ENCODE data around the gene SLC4A2. TPM values are rescaled to one million over a fixed set of nuclear protein-coding genes. Genes with fewer than 3 reads are reported as not detected.

The SLC4A2 gene
- total RNA-seq, 2 donors from 2014 or later, result 76.7 to 169 TPM

DNA sequence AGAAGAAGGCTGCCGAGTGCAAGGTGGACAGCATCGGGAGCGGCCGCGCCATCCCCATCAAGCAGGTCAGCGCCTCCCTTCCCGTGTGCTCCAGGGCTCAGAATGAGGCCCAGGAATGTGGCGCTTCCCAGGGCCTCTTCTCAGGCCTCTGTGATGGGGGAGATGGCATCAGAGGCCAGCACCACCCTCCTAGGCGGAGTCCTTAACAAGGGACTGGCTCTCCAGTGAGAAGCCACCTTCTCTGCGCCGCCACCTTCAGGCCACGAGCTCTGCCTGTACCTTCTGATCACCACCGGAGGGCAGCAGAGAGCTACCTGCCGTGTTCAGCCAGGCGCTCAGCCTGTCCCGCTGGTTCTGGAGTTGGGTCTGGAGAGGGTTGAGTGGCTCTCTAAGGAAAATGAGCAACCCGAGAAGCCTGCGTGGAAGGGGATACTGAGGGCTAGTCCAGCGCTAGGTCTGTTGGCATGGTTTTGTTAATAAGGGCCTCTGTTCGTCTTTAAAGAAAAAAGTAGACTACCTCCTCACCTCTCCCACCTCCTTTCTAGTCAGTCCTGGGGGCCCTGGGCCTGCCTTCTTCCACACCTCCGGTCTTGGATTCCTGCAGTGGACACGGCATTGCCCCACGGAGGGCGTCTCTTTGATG, 64.6 kb downstream of the SLC4A2 start:
- TF ChIP-seq, protein P1, sequence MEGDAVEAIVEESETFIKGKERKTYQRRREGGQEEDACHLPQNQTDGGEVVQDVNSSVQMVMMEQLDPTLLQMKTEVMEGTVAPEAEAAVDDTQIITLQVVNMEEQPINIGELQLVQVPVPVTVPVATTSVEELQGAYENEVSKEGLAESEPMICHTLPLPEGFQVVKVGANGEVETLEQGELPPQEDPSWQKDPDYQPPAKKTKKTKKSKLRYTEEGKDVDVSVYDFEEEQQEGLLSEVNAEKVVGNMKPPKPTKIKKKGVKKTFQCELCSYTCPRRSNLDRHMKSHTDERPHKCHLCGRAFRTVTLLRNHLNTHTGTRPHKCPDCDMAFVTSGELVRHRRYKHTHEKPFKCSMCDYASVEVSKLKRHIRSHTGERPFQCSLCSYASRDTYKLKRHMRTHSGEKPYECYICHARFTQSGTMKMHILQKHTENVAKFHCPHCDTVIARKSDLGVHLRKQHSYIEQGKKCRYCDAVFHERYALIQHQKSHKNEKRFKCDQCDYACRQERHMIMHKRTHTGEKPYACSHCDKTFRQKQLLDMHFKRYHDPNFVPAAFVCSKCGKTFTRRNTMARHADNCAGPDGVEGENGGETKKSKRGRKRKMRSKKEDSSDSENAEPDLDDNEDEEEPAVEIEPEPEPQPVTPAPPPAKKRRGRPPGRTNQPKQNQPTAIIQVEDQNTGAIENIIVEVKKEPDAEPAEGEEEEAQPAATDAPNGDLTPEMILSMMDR (IDR thresholded peaks at IDR 0.05), result peak; percentile 91
- Histone ChIP-seq H3K4me3 (no peak overlapping the region), H3K9me3 (no peaks in the 10 kb centered on the region), H3K27me3 (no peaks in the 10 kb centered on the region), H3K9ac (ENCODE audit: low read depth in 2 of 2, low read length in 2 of 2) (no peak overlapping the region), H3K36me3 (no peaks in the 10 kb centered on the region), H3K27ac (no peak overlapping the region), H3K4me1 (peaks cover 4% of the 10 kb centered on the region)
- intact Hi-C loops (cut with DNase I), result loop anchor here (1.0 to 10.0 kb wide), 3 partner anchors 48 to 178 kb away; partner anchors contain the start of gene SMARCD3
- peak; percentile 90 for DNase-seq

DNA sequence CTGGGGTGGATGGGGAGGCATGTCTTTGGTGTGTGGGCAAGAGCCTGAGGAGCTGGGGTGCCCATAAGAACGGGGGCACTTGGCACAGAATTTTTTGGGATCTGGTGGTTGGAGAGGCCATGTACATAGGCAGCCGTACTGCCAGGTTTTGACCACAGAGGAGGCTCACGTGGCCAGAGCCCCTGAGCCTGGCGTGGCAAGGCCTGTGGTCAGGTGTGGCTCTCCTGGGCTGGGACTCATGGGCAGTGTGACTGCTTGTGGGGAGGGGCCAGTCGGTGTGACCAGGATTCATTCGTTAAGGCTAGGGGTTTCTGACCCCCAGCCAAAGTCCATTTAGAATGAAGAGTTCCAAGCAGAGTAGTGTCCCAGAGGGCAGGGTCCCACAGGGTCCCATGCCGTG, 65.1 kb downstream of the SLC4A2 start:
- Histone ChIP-seq H3K27me3 (no peaks in the 10 kb centered on the region), H3K27ac (no peak overlapping the region), H3K9me3 (no peaks in the 10 kb centered on the region), H3K36me3 (no peaks in the 10 kb centered on the region), H3K9ac (ENCODE audit: low read depth in 2 of 2, low read length in 2 of 2) (no peak overlapping the region), H3K4me3 (no peak overlapping the region), H3K4me1 (peaks cover 4% of the 10 kb centered on the region)
- TF ChIP-seq, protein P1 (IDR thresholded peaks at IDR 0.05), result no peak
- intact Hi-C loops (cut with DNase I), result loop anchor here (1.0 to 10.0 kb wide), 3 partner anchors 48 to 178 kb away; partner anchors contain the start of gene SMARCD3
- no peak for DNase-seq

DNA sequence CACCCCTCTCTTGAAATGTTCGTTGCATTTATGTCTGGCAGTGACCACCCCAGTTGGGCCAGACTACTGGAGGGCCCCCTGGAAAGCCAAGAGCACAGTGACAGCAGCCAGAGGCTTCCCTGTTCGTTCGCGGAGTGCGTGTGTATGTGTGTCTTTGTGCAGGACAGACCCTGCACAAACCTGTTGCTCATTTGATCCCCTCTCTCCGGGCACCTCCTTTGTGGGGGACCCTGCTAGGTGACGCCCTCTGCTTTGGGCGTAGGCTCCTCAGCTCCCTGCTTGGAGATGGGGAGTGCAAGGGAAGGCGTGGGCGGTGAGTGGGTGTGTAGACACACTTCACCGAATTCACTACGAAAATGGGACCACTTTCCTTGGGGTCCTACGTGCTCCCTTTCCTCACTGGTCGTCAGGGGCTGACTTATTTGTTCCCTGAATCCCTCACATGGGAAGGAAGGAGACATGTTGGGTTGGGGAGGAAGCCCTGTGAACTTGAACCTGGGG, 65.6 kb downstream of the SLC4A2 start:
- Histone ChIP-seq H3K9me3 (no peaks in the 10 kb centered on the region), H3K4me1 (peaks cover 4% of the 10 kb centered on the region), H3K36me3 (no peaks in the 10 kb centered on the region), H3K4me3 (peak overlapping the region; percentile 37), H3K27ac (peak overlapping the region; percentile 82), H3K9ac (ENCODE audit: low read depth in 2 of 2, low read length in 2 of 2) (peak overlapping the region in 1 of 2 donors; percentile 46), H3K27me3 (no peaks in the 10 kb centered on the region)
- DNase-seq, result no peak
- intact Hi-C loops (cut with DNase I), result loop anchor here (1.0 to 10.0 kb wide), 3 partner anchors 47 to 177 kb away; partner anchors contain the start of gene SMARCD3
- TF ChIP-seq, protein P1 (IDR thresholded peaks at IDR 0.05), result no peak

DNA sequence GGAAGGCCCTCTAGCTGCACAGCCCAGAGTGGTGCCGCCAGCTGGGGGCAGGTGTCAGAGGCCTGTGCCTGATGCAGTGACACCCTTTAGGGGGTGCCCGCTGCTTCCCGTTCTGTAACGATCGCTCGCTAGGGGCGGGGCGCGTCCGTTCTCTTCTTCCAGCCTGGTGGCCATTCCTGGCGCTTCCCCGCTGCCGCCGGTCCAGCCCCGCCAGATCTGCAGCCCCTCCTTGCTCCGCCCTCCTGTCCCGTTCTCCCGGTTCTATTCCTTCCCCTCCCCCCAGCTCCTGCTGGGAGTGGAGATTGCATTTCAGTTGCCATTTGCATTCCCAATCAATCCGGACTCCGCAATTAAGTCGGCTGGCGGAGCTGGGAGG, 66.1 kb downstream of the SLC4A2 start:
- H3K27me3 ChIP-seq, result no peaks in the 10 kb centered on the region

DNA sequence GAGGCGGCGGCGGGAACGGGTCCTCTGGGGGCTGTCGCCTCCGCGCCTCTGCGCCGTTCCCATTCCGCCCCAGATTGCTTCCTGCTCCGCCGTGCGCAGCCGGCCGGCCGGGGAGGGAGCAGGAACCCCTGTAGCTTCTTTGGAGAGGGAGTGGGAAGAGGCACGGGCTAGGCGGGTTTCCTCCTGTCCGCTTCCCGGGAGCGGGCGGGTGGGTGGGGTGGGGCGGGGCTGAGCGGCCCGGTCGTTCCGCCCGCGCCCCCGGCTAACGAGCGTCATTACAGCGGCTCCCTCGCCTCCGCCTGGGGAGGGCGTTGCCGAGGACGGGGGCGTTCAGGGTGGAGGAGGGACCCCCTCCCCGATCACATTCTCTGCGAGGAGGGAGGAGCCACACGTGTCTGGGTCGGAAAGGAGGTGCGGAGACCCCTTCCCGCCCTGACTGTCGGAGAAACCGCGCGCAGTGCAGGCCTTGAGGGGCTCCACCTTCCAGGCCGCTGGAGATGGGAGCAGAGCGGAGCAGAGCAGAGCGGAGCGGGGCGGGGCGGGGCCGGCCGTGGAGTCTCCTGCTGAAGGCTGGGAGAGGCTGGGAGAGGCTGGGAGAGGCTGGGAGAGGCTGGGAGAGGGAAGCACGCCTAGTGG, 66.6 kb downstream of the SLC4A2 start:
- Histone ChIP-seq H3K4me3 (peak overlapping the region; percentile 37), H3K4me1 (peaks cover 4% of the 10 kb centered on the region)
- intact Hi-C loops (cut with DNase I), result loop anchor here (10.0 kb wide), 1 partner anchor 119 kb away; the partner anchor contains the start of gene SMARCD3

More for the DNA sequence above, 66.1 kb downstream of the SLC4A2 start:
- intact Hi-C loops (cut with DNase I), result loop anchor here (10.0 kb wide), 1 partner anchor 119 kb away; the partner anchor contains the start of gene SMARCD3
- Histone ChIP-seq H3K9me3 (no peaks in the 10 kb centered on the region), H3K4me1 (peaks cover 4% of the 10 kb centered on the region), H3K36me3 (no peaks in the 10 kb centered on the region), H3K27ac (peak overlapping the region; percentile 82), H3K9ac (ENCODE audit: low read depth in 2 of 2, low read length in 2 of 2) (peak overlapping the region; percentile 46 to 47), H3K4me3 (peak overlapping the region; percentile 37)
- TF ChIP-seq, protein P1 (IDR thresholded peaks at IDR 0.05), result peak; percentile 14
- peak; percentile 74 for DNase-seq

More for the DNA sequence above, 66.6 kb downstream of the SLC4A2 start:
- no peaks in the 10 kb centered on the region for H3K36me3 ChIP-seq
- DNase-seq, result peak; percentile 83
- TF ChIP-seq, protein P1 (IDR thresholded peaks at IDR 0.05), result no peak
- peak overlapping the region; percentile 46 to 47 for H3K9ac ChIP-seq (ENCODE audit: low read depth in 2 of 2, low read length in 2 of 2)
- no peaks in the 10 kb centered on the region for H3K27me3 ChIP-seq
- no peaks in the 10 kb centered on the region for H3K9me3 ChIP-seq
- peak overlapping the region; percentile 82 for H3K27ac ChIP-seq

Other genes starting within 250 kb of the SLC4A2 start
- 100 to 1,000 TPM; 308 to 353 TPM for gene AOC1, start 207.1 kb upstream of the SLC4A2 start, total RNA-seq
- 1 to 10 TPM; 3.3 to 8.8 TPM for gene KCNH2, start 81.3 kb upstream of the SLC4A2 start, total RNA-seq
- gene NOS3, start 68.6 kb upstream of the SLC4A2 start, total RNA-seq, result 1 to 10 TPM; 4.0 to 4.2 TPM
- 1 to 10 TPM in 1 of 2 donors, under 1 TPM in 1; 0.66 to 1.2 TPM for gene ATG9B, start 35.1 kb upstream of the SLC4A2 start, total RNA-seq
- 10 to 100 TPM; 26.7 to 59.5 TPM for gene ABCB8, start 31.1 kb upstream of the SLC4A2 start, total RNA-seq
- gene ASIC3, start 11.1 kb upstream of the SLC4A2 start, total RNA-seq, result 1 to 10 TPM; 1.0 to 2.2 TPM
- gene CDK5, start 1.7 kb upstream of the SLC4A2 start, total RNA-seq, result 10 to 100 TPM; 11.3 to 15.9 TPM
- 100 to 1,000 TPM in 1 of 2 donors, 10 to 100 TPM in 1; 67.0 to 149 TPM for gene FASTK, start 21.2 kb downstream of the SLC4A2 start, total RNA-seq
- 100 to 1,000 TPM in 1 of 2 donors, 10 to 100 TPM in 1; 73.4 to 103 TPM for gene TMUB1, start 23.9 kb downstream of the SLC4A2 start, total RNA-seq
- gene AGAP3, start 26.9 kb downstream of the SLC4A2 start, total RNA-seq, result 10 to 100 TPM; 50.8 to 79.2 TPM
- not detected for gene GBX1, start 108.1 kb downstream of the SLC4A2 start, total RNA-seq
- not detected for gene ASB10, start 127.7 kb downstream of the SLC4A2 start, total RNA-seq
- not detected for gene H2BK1, start 150.9 kb downstream of the SLC4A2 start, total RNA-seq
- 10 to 100 TPM; 25.6 to 38.3 TPM for gene ABCF2, start 167.6 kb downstream of the SLC4A2 start, total RNA-seq
- 10 to 100 TPM; 36.2 to 42.7 TPM for gene CHPF2, start 172.9 kb downstream of the SLC4A2 start, total RNA-seq
- 1 to 10 TPM; 4.3 to 6.7 TPM for gene SMARCD3, start 189.1 kb downstream of the SLC4A2 start, total RNA-seq